DOHH2 (cell line): Measurements from ENCODE around the gene WDFY2.

Source experiments
- H3F3A ChIP-seq: fragments of 200-600 bp; sonication (generic), shearing (Covaris generic); 2 replicates; pipeline ENCODE4 v1.6.0; 2016; ENCODE audit warnings: antibody characterized with exemption, mild to moderate bottlenecking; ENCODE audit not compliant: control insufficient read depth, insufficient read depth
- H3K27ac ChIP-seq: fragments of 200-600 bp; sonication (generic); 2 replicates; pipeline ENCODE4 v1.5.1; 2014; ENCODE audit warnings: low read depth, mild to moderate bottlenecking, low read length, moderate library complexity
- H3K27me3 ChIP-seq: fragments of 200-600 bp; sonication (generic); 2 replicates; pipeline ENCODE4 v1.6.1; 2014; ENCODE audit warnings: mild to moderate bottlenecking, low read length, mixed read lengths; ENCODE audit not compliant: control insufficient read depth
- H3K36me3 ChIP-seq: fragments of 200-600 bp; sonication (generic); 2 replicates; pipeline ENCODE4 v1.6.1; 2014; ENCODE audit warnings: mild to moderate bottlenecking, low read length, moderate library complexity, mixed read lengths; ENCODE audit not compliant: control insufficient read depth
- H3K4me1 ChIP-seq: fragments of 200-600 bp; sonication (generic); 2 replicates; pipeline ENCODE4 v1.6.1; 2014; ENCODE audit warnings: mild to moderate bottlenecking, low read length, mixed read lengths; ENCODE audit not compliant: control insufficient read depth
- H3K4me2 ChIP-seq: fragments of 200-600 bp; sonication (generic); 2 replicates; pipeline ENCODE4 v1.6.0; 2014; ENCODE audit warnings: mild to moderate bottlenecking, low read length, moderate library complexity
- H3K4me3 ChIP-seq: fragments of 200-600 bp; sonication (generic); 2 replicates; pipeline ENCODE4 v1.5.1; 2014; ENCODE audit warnings: mild to moderate bottlenecking, low read length, mixed read lengths
- H3K79me2 ChIP-seq: fragments of 200-600 bp; sonication (generic); 2 replicates; pipeline ENCODE4 v1.6.1; 2014; ENCODE audit warnings: mild to moderate bottlenecking, low read length, mixed read lengths; ENCODE audit not compliant: control insufficient read depth
- H3K9me2 ChIP-seq: fragments of 200-600 bp; sonication (generic); replicated peaks from 2 replicates; pipeline ENCODE4 v1.6.1; 2014; ENCODE audit warnings: mild to moderate bottlenecking, low read length, mixed read lengths; ENCODE audit not compliant: control insufficient read depth
- H3K9me3 ChIP-seq: fragments of 200-600 bp; sonication (generic); 2 replicates; pipeline ENCODE4 v1.6.1; 2014; ENCODE audit warnings: antibody characterized with exemption, low read length, mixed read lengths; ENCODE audit not compliant: control insufficient read depth, insufficient read depth
- H4K20me1 ChIP-seq: fragments of 200-600 bp; sonication (generic); 2 replicates; pipeline ENCODE4 v1.6.0; 2014; ENCODE audit warnings: low read depth, mild to moderate bottlenecking, antibody characterized with exemption, low read length, moderate library complexity; ENCODE audit not compliant: control insufficient read depth, insufficient read depth
- EZH2phosphoT487 ChIP-seq: fragments of 200-600 bp; sonication (generic); IDR thresholded peaks from 2 replicates; pipeline ENCODE4 v1.6.1; 2017; ENCODE audit warnings: borderline replicate concordance, mild to moderate bottlenecking, antibody characterized with exemption, low read length, moderate library complexity, mixed read lengths
- TF ChIP-seq, protein P1 (sequence below): fragments of 200-600 bp; sonication (generic); IDR thresholded peaks from one replicate; pipeline ENCODE4 v1.5.1; 2014; ENCODE audit warnings: antibody characterized with exemption, mild to moderate bottlenecking, low read depth, low read length; ENCODE audit not compliant: poor library complexity, severe bottlenecking

The WDFY2 gene

DNA sequence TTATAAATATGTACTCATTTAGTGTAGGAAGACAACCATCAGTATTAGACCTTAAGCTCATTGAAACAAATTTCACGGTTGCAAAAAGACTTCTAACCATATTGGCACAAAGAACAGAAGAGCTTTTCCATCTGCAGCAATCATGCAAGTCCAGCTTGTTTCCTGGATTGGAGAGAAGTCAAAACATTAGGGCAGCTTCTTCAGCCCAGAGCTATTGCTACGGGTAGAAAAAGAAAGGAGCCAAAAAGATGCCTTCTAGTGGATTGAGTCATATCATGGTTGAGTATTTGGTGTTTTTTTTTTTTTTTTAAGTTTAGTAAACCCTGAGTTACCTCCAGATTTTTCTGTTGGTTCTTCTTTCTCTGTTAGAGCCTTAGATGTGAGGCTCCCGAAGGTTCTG lies 99.8 kb downstream of the WDFY2 start:
- Histone ChIP-seq H3K4me1 (no peaks in the 10 kb centered on the region), H3K9me2 (no peaks in the 10 kb centered on the region), H3K4me2 (no peak overlapping the region), H3K9me3 (no peaks in the 10 kb centered on the region), H3K27me3 (no peaks in the 10 kb centered on the region), H3K79me2 (no peaks in the 10 kb centered on the region), H4K20me1 (no peaks in the 10 kb centered on the region), H3K36me3 (no peaks in the 10 kb centered on the region), H3K27ac (no peak overlapping the region), H3K4me3 (no peak overlapping the region), H3F3A (no peaks in the 10 kb centered on the region)
- TF ChIP-seq, protein P1, sequence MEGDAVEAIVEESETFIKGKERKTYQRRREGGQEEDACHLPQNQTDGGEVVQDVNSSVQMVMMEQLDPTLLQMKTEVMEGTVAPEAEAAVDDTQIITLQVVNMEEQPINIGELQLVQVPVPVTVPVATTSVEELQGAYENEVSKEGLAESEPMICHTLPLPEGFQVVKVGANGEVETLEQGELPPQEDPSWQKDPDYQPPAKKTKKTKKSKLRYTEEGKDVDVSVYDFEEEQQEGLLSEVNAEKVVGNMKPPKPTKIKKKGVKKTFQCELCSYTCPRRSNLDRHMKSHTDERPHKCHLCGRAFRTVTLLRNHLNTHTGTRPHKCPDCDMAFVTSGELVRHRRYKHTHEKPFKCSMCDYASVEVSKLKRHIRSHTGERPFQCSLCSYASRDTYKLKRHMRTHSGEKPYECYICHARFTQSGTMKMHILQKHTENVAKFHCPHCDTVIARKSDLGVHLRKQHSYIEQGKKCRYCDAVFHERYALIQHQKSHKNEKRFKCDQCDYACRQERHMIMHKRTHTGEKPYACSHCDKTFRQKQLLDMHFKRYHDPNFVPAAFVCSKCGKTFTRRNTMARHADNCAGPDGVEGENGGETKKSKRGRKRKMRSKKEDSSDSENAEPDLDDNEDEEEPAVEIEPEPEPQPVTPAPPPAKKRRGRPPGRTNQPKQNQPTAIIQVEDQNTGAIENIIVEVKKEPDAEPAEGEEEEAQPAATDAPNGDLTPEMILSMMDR = no peak

DNA sequence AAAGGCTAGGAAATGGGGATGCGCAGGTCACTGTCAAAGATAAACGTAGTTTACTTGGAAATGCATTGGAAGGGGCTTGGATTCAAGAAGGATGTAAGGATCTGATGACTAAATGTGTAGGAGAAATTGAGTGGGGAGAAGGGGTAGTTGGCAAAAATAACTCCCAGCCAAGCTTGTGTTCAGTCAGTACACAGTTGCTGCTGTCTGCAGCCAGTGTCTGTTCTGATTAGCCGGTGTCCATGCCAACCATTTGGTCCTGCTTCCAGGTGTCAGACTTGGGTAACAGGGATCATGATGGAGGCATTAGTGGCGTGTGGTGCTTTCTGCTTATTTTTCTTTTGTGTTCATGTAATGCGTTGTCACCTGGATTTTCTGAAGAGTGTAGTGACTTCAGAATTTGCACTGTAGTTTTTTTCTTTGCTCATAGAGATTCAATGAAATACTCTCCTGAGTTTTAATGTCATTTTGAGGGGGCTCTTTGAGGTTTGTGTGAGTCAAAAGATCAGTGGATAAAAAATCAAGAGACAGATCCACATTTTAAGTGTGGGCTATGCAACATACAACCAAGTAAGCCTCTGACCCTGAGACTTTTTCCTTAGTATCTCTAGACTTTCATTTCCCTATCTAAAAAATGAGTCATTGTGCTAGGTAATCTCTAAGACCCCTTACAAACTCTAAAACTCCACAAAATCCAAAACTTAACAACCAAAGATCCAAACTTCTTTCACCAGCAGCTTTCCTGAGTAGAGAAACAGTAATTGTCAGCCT lies 103.9 kb downstream of the WDFY2 start:
- no peaks in the 10 kb centered on the region for H3K9me3 ChIP-seq
- no peaks in the 10 kb centered on the region for H3K79me2 ChIP-seq
- H3K4me1 ChIP-seq = no peaks in the 10 kb centered on the region
- H4K20me1 ChIP-seq = no peaks in the 10 kb centered on the region
- no peaks in the 10 kb centered on the region for H3F3A ChIP-seq
- no peaks in the 10 kb centered on the region for H3K9me2 ChIP-seq
- H3K4me3 ChIP-seq = no peak overlapping the region
- no peak overlapping the region for H3K27ac ChIP-seq
- no peak overlapping the region for H3K4me2 ChIP-seq
- no peaks in the 10 kb centered on the region for H3K27me3 ChIP-seq
- TF ChIP-seq EZH2phosphoT487 = no peak
- TF ChIP-seq, protein P1 = no peak
- no peaks in the 10 kb centered on the region for H3K36me3 ChIP-seq

DNA sequence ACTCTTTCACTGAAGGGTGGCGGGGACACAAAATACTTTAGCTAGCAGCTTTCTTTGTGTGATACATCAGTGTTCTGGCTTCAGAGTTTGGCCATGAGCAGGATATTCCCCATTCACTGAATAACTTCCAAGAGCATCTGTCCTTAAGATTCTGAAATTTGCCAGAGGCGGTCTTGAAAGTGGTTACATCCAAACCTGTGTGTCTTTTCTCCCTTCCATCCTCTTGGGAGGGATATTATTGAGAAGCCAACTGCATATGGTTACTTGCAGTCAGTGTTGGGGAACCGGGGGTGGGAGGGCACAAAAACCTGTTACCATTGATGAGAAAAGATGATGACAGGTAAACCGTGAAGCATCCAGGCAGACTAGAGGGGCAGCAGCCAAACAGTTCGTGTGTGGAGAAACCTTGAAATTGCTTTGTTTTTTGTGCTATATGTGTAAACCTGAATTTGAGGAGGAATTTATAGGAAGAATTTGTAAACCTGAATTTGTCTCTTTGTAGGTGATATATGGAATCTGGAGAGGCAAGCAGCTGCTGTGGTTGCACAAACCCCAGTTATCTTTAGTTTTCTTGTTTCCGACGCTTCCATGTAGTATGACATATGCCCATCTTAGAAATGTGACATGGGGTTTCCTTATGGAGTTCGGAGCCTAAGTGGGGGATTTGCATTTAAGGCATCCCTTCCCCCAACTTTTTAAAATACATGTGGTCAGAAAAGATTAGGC lies 104.8 kb downstream of the WDFY2 start:
- Histone ChIP-seq H3K9me2 (no peaks in the 10 kb centered on the region), H3K4me2 (no peak overlapping the region), H3F3A (no peaks in the 10 kb centered on the region), H3K4me3 (no peak overlapping the region), H3K27ac (no peak overlapping the region), H3K27me3 (no peaks in the 10 kb centered on the region), H3K4me1 (no peaks in the 10 kb centered on the region), H3K9me3 (no peaks in the 10 kb centered on the region), H3K36me3 (no peaks in the 10 kb centered on the region), H4K20me1 (no peaks in the 10 kb centered on the region), H3K79me2 (no peaks in the 10 kb centered on the region)
- TF ChIP-seq EZH2phosphoT487 = no peak
- TF ChIP-seq, protein P1 = no peak
